ENCODE results near the gene PIK3AP1. TPM values are rescaled to one million over a fixed set of nuclear protein-coding genes. Genes with fewer than 3 reads are reported as not detected.

PIK3AP1 gene
- total RNA-seq, 2 experiments from 2014 or later, result 1.6 to 1.7 TPM

Other genes starting within 250 kb of the PIK3AP1 start
- gene TLL2, start 206.6 kb downstream of the PIK3AP1 start, total RNA-seq, result under 1 TPM in 1 of 2 experiments, not detected in 1; 0.07 TPM
- 10 to 100 TPM; 39.6 to 41.0 TPM for gene TM9SF3, start 133.5 kb downstream of the PIK3AP1 start, total RNA-seq
- gene LCOR, start 111.8 kb upstream of the PIK3AP1 start, total RNA-seq, result 10 to 100 TPM; 18.1 to 22.9 TPM